GM12801 (cell line): ENCODE data around the gene LAMTOR3.

Experiments used
- CTCF ChIP-seq: IDR thresholded peaks from one replicate; pipeline ENCODE4 v1.5.1; 2011; ENCODE audit warnings: control low read depth; ENCODE audit not compliant: insufficient read length; ENCODE audit errors: extremely low read depth

Gene LAMTOR3

GRCh38 chr4:99853999-99854398, 40.2 kb downstream of the LAMTOR3 start:
- no peak for TF ChIP-seq CTCF

- TF ChIP-seq CTCF, result no peak
Measured at GRCh38 chr4:99853190-99853589, 41.0 kb downstream of the LAMTOR3 start.

GRCh38 chr4:99852199-99852749, 42.0 kb downstream of the LAMTOR3 start:
- no peak for TF ChIP-seq CTCF

- no peak for TF ChIP-seq CTCF
Measured at GRCh38 chr4:99848591-99849001, 45.6 kb downstream of the LAMTOR3 start.

- no peak for TF ChIP-seq CTCF
Measured at GRCh38 chr4:99847362-99847976, 46.8 kb downstream of the LAMTOR3 start.

GRCh38 chr4:99846891-99847290, 47.3 kb downstream of the LAMTOR3 start:
- no peak for TF ChIP-seq CTCF

- no peak for TF ChIP-seq CTCF
Measured at GRCh38 chr4:99845708-99846469, 48.3 kb downstream of the LAMTOR3 start.
